ENCODE measurements around the gene HNRNPH2. TPM values are rescaled to one million over a fixed set of nuclear protein-coding genes. Genes with fewer than 3 reads are reported as not detected.

Gene HNRNPH2
- total RNA-seq, 1 experiment from 2014 or later = 49.8 TPM

DNA sequence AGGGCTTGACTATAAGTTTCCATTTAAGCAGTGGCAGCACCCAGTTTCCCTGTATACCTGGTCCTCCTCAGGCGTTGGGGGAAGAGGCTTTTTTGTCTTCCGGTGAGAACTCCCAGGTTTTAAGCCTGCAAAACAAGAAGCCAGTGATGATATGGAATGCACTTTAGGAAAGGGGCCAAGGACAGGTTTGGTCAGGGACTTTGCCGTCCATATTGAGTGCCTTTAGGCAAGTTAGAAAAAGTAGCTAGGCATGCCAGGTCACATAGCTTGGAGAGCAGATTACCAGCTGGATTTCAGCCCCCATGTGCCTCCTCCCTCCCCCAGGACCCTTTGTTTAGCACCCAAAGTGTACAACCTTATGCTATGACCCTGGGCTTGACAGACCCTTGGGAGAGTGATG is 45.9 kb upstream of the HNRNPH2 start:
- Histone ChIP-seq H3K27me3 (ENCODE audit: insufficient read depth, low read length) (no peaks in the 10 kb centered on the region), H3K4me1 (ENCODE audit: control insufficient read depth in 1 of 2, insufficient read depth in 2 of 2, low read length in 2 of 2) (peaks cover 0 to 3% of the 10 kb centered on the region in 2 experiments; a peak in 1 of 4 replicates), H3K9me2 (ENCODE audit: insufficient read depth) (no peaks in the 10 kb centered on the region), H3K36me3 (ENCODE audit: control insufficient read depth in 1 of 2, insufficient read depth in 2 of 2, low read length in 2 of 2) (no peaks in the 10 kb centered on the region), H3K79me2 (ENCODE audit: insufficient read depth, low read length) (no peaks in the 10 kb centered on the region), H3K9me3 (ENCODE audit: control insufficient read depth in 1 of 2, insufficient read depth in 1 of 2, low read depth in 1 of 2, low read length in 2 of 2) (no peaks in the 10 kb centered on the region), H2AFZ (ENCODE audit: low read depth, low read length, poor library complexity, severe bottlenecking) (no peak overlapping the region), H3K27ac (ENCODE audit: low read depth, low read length) (no peak overlapping the region), H3K9ac (ENCODE audit: low read length) (no peak overlapping the region), H3K4me3 (replicated peaks in 1 of 2; ENCODE audit: low read depth in 1 of 2, low read length in 2 of 2) (no peak overlapping the region), H4K20me1 (ENCODE audit: insufficient read depth) (no peaks in the 10 kb centered on the region), H3K4me2 (ENCODE audit: low read length) (no peak overlapping the region)
- no peak for DNase-seq (ENCODE audit: low read depth, low spot score)
- TF ChIP-seq CBX3 (IDR thresholded peaks at IDR 0.05; ENCODE audit: low read depth) = no peak
- ChIA-PET POLR2A (no interaction called here), RAD21 (ENCODE audit: low non-redundant PET in 1 of 2, low total read pairs in 2 of 2, uncharacterized antibody in 2 of 2, unreplicated experiment in 2 of 2) (no interaction called here), CTCF (no interaction called here)
- intact Hi-C loops (cut with micrococcal nuclease) = no loop called here
- BruUV-seq (replicated peaks) = no TSS peak
- ATAC-seq = no peak

DNA sequence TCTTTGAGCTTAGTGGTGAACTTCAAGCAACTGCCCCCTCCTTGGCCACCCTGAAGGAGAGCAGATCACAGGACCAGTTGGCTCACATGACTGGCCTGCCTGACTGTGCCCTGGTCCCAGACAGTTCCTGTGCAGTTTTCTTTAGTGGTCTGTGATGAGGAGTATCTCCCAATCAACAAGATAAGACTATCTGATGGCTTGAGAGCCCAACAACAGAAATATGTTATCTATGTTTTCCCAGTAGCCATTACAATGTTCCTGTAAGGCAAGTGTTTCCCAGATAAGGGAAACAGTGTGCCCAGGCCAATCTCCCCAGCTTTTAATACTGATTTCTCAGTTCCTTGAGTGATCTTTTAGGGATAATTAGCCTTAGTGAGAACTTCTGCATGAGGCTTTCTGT is 45.3 kb upstream of the HNRNPH2 start:
- Histone ChIP-seq H4K20me1 (ENCODE audit: insufficient read depth) (no peaks in the 10 kb centered on the region), H3K27ac (ENCODE audit: low read depth, low read length) (no peak overlapping the region), H3K27me3 (ENCODE audit: insufficient read depth, low read length) (no peaks in the 10 kb centered on the region), H3K4me3 (replicated peaks in 1 of 2; ENCODE audit: low read depth in 1 of 2, low read length in 2 of 2) (no peak overlapping the region), H3K79me2 (ENCODE audit: insufficient read depth, low read length) (no peaks in the 10 kb centered on the region), H3K4me1 (ENCODE audit: control insufficient read depth in 1 of 2, insufficient read depth in 2 of 2, low read length in 2 of 2) (no peaks in the 10 kb centered on the region), H3K36me3 (ENCODE audit: control insufficient read depth in 1 of 2, insufficient read depth in 2 of 2, low read length in 2 of 2) (no peaks in the 10 kb centered on the region), H2AFZ (ENCODE audit: low read depth, low read length, poor library complexity, severe bottlenecking) (no peak overlapping the region), H3K4me2 (ENCODE audit: low read length) (no peak overlapping the region), H3K9ac (ENCODE audit: low read length) (no peak overlapping the region), H3K9me3 (ENCODE audit: control insufficient read depth in 1 of 2, insufficient read depth in 1 of 2, low read depth in 1 of 2, low read length in 2 of 2) (no peaks in the 10 kb centered on the region), H3K9me2 (ENCODE audit: insufficient read depth) (no peaks in the 10 kb centered on the region)
- ChIA-PET CTCF (no interaction called here), POLR2A (no interaction called here), RAD21 (ENCODE audit: low non-redundant PET in 1 of 2, low total read pairs in 2 of 2, uncharacterized antibody in 2 of 2, unreplicated experiment in 2 of 2) (no interaction called here)
- no peak for ATAC-seq
- intact Hi-C loops (cut with micrococcal nuclease) = no loop called here
- no peak for DNase-seq (ENCODE audit: low read depth, low spot score)
- no TSS peak for BruUV-seq (replicated peaks)
- TF ChIP-seq, protein P1, sequence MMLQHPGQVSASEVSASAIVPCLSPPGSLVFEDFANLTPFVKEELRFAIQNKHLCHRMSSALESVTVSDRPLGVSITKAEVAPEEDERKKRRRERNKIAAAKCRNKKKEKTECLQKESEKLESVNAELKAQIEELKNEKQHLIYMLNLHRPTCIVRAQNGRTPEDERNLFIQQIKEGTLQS (IDR thresholded peaks at IDR 0.05) = no peak
- TF ChIP-seq ZFX (IDR thresholded peaks at IDR 0.05) (no peak), CEBPB (IDR thresholded peaks at IDR 0.05; ENCODE audit: low read depth) (no peak), FOSL1 (IDR thresholded peaks at IDR 0.05; ENCODE audit: low read depth) (no peak), ZNF274 (IDR thresholded peaks at IDR 0.05; ENCODE audit: low read depth, low read length) (no peak), SRF (IDR thresholded peaks at IDR 0.05; ENCODE audit: low read depth) (no peak), TCF7L2 (IDR thresholded peaks at IDR 0.05; ENCODE audit: borderline replicate concordance, extremely low read depth, insufficient read depth, insufficient read length) (no peak), SP1 (IDR thresholded peaks at IDR 0.05; ENCODE audit: low read depth) (no peak), CBX3 (IDR thresholded peaks at IDR 0.05; ENCODE audit: low read depth) (no peak), POLR2A (IDR thresholded peaks at IDR 0.05; ENCODE audit: borderline replicate concordance, extremely low read depth, insufficient read depth, insufficient read length) (no peak), EZH2phosphoT487 (IDR thresholded peaks at IDR 0.05; ENCODE audit: borderline replicate concordance) (no peak), EZH2 (IDR thresholded peaks at IDR 0.05) (no peak)
- TF ChIP-seq, protein P2, sequence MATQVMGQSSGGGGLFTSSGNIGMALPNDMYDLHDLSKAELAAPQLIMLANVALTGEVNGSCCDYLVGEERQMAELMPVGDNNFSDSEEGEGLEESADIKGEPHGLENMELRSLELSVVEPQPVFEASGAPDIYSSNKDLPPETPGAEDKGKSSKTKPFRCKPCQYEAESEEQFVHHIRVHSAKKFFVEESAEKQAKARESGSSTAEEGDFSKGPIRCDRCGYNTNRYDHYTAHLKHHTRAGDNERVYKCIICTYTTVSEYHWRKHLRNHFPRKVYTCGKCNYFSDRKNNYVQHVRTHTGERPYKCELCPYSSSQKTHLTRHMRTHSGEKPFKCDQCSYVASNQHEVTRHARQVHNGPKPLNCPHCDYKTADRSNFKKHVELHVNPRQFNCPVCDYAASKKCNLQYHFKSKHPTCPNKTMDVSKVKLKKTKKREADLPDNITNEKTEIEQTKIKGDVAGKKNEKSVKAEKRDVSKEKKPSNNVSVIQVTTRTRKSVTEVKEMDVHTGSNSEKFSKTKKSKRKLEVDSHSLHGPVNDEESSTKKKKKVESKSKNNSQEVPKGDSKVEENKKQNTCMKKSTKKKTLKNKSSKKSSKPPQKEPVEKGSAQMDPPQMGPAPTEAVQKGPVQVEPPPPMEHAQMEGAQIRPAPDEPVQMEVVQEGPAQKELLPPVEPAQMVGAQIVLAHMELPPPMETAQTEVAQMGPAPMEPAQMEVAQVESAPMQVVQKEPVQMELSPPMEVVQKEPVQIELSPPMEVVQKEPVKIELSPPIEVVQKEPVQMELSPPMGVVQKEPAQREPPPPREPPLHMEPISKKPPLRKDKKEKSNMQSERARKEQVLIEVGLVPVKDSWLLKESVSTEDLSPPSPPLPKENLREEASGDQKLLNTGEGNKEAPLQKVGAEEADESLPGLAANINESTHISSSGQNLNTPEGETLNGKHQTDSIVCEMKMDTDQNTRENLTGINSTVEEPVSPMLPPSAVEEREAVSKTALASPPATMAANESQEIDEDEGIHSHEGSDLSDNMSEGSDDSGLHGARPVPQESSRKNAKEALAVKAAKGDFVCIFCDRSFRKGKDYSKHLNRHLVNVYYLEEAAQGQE (IDR thresholded peaks at IDR 0.05; ENCODE audit: low read depth) = no peak
- TF ChIP-seq, protein P3, sequence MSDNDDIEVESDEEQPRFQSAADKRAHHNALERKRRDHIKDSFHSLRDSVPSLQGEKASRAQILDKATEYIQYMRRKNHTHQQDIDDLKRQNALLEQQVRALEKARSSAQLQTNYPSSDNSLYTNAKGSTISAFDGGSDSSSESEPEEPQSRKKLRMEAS (IDR thresholded peaks at IDR 0.05) = no peak

Measured in HCT116 (cell line).